Measurements from ENCODE around the gene CNKSR2.

Gene CNKSR2

GRCh38 chrX:21610168-21610567 lies 235.9 kb downstream of the CNKSR2 start:
- no peaks in the 10 kb centered on the region for H3K79me2 ChIP-seq (ENCODE audit: low read length)
- no peak for DNase-seq
- no peaks in the 10 kb centered on the region for H3K9me3 ChIP-seq (replicated peaks; ENCODE audit: insufficient read depth, low read length)
- H3K4me3 ChIP-seq (ENCODE audit: low read length) = no peak overlapping the region
- H3K4me2 ChIP-seq (ENCODE audit: low read depth, low read length) = no peak overlapping the region
- TF ChIP-seq CTCF (IDR thresholded peaks at IDR 0.05; ENCODE audit: low read length) = no peak
- no peak for TF ChIP-seq EZH2phosphoT487 (IDR thresholded peaks at IDR 0.05; ENCODE audit: low read length)
- no peak for TF ChIP-seq EZH2 (optimal IDR thresholded peaks at IDR 0.05; ENCODE audit: low read depth, low read length)
- H2AFZ ChIP-seq (ENCODE audit: low read length) = no peak overlapping the region
- no peaks in the 10 kb centered on the region for H3K9me2 ChIP-seq (replicated peaks; ENCODE audit: insufficient read depth, low read length)
- no peak overlapping the region for H3K9ac ChIP-seq (ENCODE audit: low read length)
- H3K4me1 ChIP-seq (ENCODE audit: low read length) = no peaks in the 10 kb centered on the region
- H3F3A ChIP-seq (ENCODE audit: insufficient read depth, low read length) = no peaks in the 10 kb centered on the region
- no peaks in the 10 kb centered on the region for H3K27me3 ChIP-seq (replicated peaks; ENCODE audit: insufficient read depth, low read length)
- H4K20me1 ChIP-seq (ENCODE audit: insufficient read depth, low read length) = no peaks in the 10 kb centered on the region
- no peak overlapping the region for H3K27ac ChIP-seq (ENCODE audit: low read length)
- H3K36me3 ChIP-seq (replicated peaks; ENCODE audit: insufficient read depth, low read length) = no peaks in the 10 kb centered on the region

- H3K9me3 ChIP-seq (replicated peaks; ENCODE audit: insufficient read depth, low read length) = no peaks in the 10 kb centered on the region
- no peaks in the 10 kb centered on the region for H4K20me1 ChIP-seq (ENCODE audit: insufficient read depth, low read length)
- no peak overlapping the region for H2AFZ ChIP-seq (ENCODE audit: low read length)
- H3K9me2 ChIP-seq (replicated peaks; ENCODE audit: insufficient read depth, low read length) = no peaks in the 10 kb centered on the region
- no peak overlapping the region for H3K27ac ChIP-seq (ENCODE audit: low read length)
- H3K79me2 ChIP-seq (ENCODE audit: low read length) = no peaks in the 10 kb centered on the region
- H3K4me2 ChIP-seq (ENCODE audit: low read depth, low read length) = no peak overlapping the region
- H3K36me3 ChIP-seq (replicated peaks; ENCODE audit: insufficient read depth, low read length) = no peaks in the 10 kb centered on the region
- no peak overlapping the region for H3K4me3 ChIP-seq (ENCODE audit: low read length)
- no peak for DNase-seq
- H3K4me1 ChIP-seq (ENCODE audit: low read length) = no peaks in the 10 kb centered on the region
- H3F3A ChIP-seq (ENCODE audit: insufficient read depth, low read length) = no peaks in the 10 kb centered on the region
- H3K9ac ChIP-seq (ENCODE audit: low read length) = no peak overlapping the region
- TF ChIP-seq CTCF (IDR thresholded peaks at IDR 0.05; ENCODE audit: low read length) = no peak
- no peak for TF ChIP-seq EZH2 (optimal IDR thresholded peaks at IDR 0.05; ENCODE audit: low read depth, low read length)
- H3K27me3 ChIP-seq (replicated peaks; ENCODE audit: insufficient read depth, low read length) = no peaks in the 10 kb centered on the region
These were observed 237.9 kb downstream of the CNKSR2 start for GRCh38 chrX:21612154-21612553.

GRCh38 chrX:21616386-21616785 lies 242.2 kb downstream of the CNKSR2 start:
- no peaks in the 10 kb centered on the region for H4K20me1 ChIP-seq (ENCODE audit: insufficient read depth, low read length)
- no peak for TF ChIP-seq CTCF (IDR thresholded peaks at IDR 0.05; ENCODE audit: low read length)
- TF ChIP-seq EZH2phosphoT487 (IDR thresholded peaks at IDR 0.05; ENCODE audit: low read length) = no peak
- TF ChIP-seq EZH2 (optimal IDR thresholded peaks at IDR 0.05; ENCODE audit: low read depth, low read length) = no peak
- no peak overlapping the region for H2AFZ ChIP-seq (ENCODE audit: low read length)

More at GRCh38 chrX:21616386-21616785, 242.2 kb downstream of the CNKSR2 start:
- Histone ChIP-seq H3K27ac (ENCODE audit: low read length) (no peak overlapping the region), H3K9me3 (replicated peaks; ENCODE audit: insufficient read depth, low read length) (no peaks in the 10 kb centered on the region), H3K36me3 (replicated peaks; ENCODE audit: insufficient read depth, low read length) (no peaks in the 10 kb centered on the region), H3K27me3 (replicated peaks; ENCODE audit: insufficient read depth, low read length) (no peaks in the 10 kb centered on the region), H3F3A (ENCODE audit: insufficient read depth, low read length) (no peaks in the 10 kb centered on the region), H3K4me3 (ENCODE audit: low read length) (no peak overlapping the region), H3K9ac (ENCODE audit: low read length) (no peak overlapping the region), H3K9me2 (replicated peaks; ENCODE audit: insufficient read depth, low read length) (no peaks in the 10 kb centered on the region), H3K4me1 (ENCODE audit: low read length) (no peaks in the 10 kb centered on the region), H3K79me2 (ENCODE audit: low read length) (no peaks in the 10 kb centered on the region), H3K4me2 (ENCODE audit: low read depth, low read length) (no peak overlapping the region)
- DNase-seq = no peak
